LNCaP clone FGC (cell line): Measurements from ENCODE around the gene PARP15.

ENCODE experiments used
- DNase-seq: peaks from one replicate; pipeline ENCODE4 v3.0.0-alpha.2; 2011; ENCODE audit warnings: low read depth
- H3K4me3 ChIP-seq: 2 replicates; pipeline ENCODE4 v1.5.1; 2011; ENCODE audit warnings: mild to moderate bottlenecking, low read depth, low read length, control low read depth
- CTCF ChIP-seq: IDR thresholded peaks from 2 replicates; pipeline ENCODE4 v1.5.1; 2012; ENCODE audit warnings: mild to moderate bottlenecking; ENCODE audit not compliant: control insufficient read depth, insufficient read depth; ENCODE audit errors: extremely low read depth

PARP15 gene

GRCh38 chr3:122598556-122598955 lies 21.1 kb downstream of the PARP15 start:
- H3K4me3 ChIP-seq = no peak overlapping the region
- TF ChIP-seq CTCF = no peak
- DNase-seq = no peak

GRCh38 chr3:122602011-122602710 lies 24.7 kb downstream of the PARP15 start:
- H3K4me3 ChIP-seq = no peak overlapping the region
- no peak for TF ChIP-seq CTCF
- DNase-seq = no peak

GRCh38 chr3:122603056-122603455 lies 25.6 kb downstream of the PARP15 start:
- TF ChIP-seq CTCF = no peak

GRCh38 chr3:122606330-122606729 lies 28.9 kb downstream of the PARP15 start:
- no peak overlapping the region for H3K4me3 ChIP-seq
- no peak for TF ChIP-seq CTCF
- DNase-seq = no peak

More at GRCh38 chr3:122603056-122603455, 25.6 kb downstream of the PARP15 start:
- DNase-seq = no peak
- H3K4me3 ChIP-seq = no peak overlapping the region

GRCh38 chr3:122608916-122609315 lies 31.5 kb downstream of the PARP15 start:
- no peak for DNase-seq
- no peak overlapping the region for H3K4me3 ChIP-seq
- TF ChIP-seq CTCF = no peak

GRCh38 chr3:122609798-122610559 lies 32.5 kb downstream of the PARP15 start:
- no peak overlapping the region for H3K4me3 ChIP-seq
- DNase-seq = no peak
- TF ChIP-seq CTCF = no peak

- H3K4me3 ChIP-seq = no peak overlapping the region
- TF ChIP-seq CTCF = no peak
- DNase-seq = no peak
These were observed 35.2 kb downstream of the PARP15 start for GRCh38 chr3:122612696-122613095.
